PC-3 (cell line): ENCODE data around the gene CHMP6.

Source experiments
- EZH2phosphoT487 ChIP-seq: fragments of 300-600 bp; sonication (generic); IDR thresholded peaks from 2 replicates; pipeline ENCODE4 v1.6.1; 2018; ENCODE audit warnings: mild to moderate bottlenecking, antibody characterized with exemption, low read length, borderline replicate concordance
- TF ChIP-seq, protein P1 (sequence below): fragments of 300-600 bp; sonication (generic); conservative IDR thresholded peaks from 2 replicates; pipeline ENCODE4 v1.5.1; 2017; ENCODE audit warnings: antibody characterized with exemption, low read depth, mild to moderate bottlenecking, low read length

DNA sequence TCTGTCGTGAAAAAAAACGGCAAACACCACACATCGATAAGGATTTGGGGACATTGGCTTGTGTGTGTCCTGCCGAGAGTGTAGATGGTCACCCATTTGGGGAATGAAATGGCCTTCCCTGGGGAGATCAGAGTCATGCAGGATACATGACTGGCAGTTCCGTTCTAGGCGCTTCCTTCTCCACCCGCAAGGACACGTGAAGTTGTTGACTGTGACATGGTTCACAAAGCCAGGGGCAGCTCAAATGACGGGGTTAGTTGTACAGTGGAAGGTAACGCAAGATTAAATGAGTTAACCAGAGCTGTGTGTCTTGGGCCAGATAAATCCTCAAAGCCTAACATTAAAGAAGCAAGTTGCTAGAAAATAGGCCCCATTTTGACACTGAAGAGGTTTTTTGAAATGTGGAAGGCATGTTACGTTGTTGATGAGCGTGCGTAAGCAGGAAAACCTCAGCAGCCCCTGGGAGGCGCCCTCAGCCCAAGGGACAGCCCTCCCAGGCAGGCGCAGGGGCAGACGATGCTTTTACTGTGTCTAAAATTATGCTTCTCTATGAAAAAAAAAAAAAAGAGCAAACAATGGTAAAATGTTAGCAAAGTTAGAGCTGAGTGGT is 35.9 kb upstream of the CHMP6 start:
- TF ChIP-seq, protein P1, sequence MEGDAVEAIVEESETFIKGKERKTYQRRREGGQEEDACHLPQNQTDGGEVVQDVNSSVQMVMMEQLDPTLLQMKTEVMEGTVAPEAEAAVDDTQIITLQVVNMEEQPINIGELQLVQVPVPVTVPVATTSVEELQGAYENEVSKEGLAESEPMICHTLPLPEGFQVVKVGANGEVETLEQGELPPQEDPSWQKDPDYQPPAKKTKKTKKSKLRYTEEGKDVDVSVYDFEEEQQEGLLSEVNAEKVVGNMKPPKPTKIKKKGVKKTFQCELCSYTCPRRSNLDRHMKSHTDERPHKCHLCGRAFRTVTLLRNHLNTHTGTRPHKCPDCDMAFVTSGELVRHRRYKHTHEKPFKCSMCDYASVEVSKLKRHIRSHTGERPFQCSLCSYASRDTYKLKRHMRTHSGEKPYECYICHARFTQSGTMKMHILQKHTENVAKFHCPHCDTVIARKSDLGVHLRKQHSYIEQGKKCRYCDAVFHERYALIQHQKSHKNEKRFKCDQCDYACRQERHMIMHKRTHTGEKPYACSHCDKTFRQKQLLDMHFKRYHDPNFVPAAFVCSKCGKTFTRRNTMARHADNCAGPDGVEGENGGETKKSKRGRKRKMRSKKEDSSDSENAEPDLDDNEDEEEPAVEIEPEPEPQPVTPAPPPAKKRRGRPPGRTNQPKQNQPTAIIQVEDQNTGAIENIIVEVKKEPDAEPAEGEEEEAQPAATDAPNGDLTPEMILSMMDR, result no peak
- TF ChIP-seq EZH2phosphoT487, result no peak
